GM12874 (cell line): ENCODE data around the gene OTULIN.

Experiments used
- TF ChIP-seq, protein P1 (sequence below): IDR thresholded peaks from 2 replicates; pipeline ENCODE4 v1.5.1; 2011; ENCODE audit warnings: low read depth, mild to moderate bottlenecking, control low read depth, low read length, moderate library complexity; ENCODE audit not compliant: insufficient read depth

Gene OTULIN

DNA sequence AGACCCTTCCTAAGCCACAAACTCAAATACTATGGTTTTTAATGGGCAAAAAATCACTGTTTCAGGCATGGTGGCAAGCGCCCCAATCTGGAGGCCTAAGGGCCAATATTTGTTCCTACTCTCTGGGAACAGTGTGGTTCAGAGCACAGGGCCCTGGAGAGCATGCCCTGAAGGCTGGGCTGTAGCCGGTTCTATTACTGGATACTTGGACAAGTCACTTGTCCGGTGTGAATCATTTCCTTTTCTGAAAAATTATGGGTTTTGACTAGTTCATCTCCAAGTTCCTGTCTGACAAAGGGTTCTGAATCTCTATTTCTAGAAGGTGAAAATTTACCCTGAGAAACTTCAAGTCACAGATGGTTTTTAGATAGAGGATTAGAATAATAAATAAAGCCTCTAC, 75.0 kb downstream of the OTULIN start:
- TF ChIP-seq, protein P1, sequence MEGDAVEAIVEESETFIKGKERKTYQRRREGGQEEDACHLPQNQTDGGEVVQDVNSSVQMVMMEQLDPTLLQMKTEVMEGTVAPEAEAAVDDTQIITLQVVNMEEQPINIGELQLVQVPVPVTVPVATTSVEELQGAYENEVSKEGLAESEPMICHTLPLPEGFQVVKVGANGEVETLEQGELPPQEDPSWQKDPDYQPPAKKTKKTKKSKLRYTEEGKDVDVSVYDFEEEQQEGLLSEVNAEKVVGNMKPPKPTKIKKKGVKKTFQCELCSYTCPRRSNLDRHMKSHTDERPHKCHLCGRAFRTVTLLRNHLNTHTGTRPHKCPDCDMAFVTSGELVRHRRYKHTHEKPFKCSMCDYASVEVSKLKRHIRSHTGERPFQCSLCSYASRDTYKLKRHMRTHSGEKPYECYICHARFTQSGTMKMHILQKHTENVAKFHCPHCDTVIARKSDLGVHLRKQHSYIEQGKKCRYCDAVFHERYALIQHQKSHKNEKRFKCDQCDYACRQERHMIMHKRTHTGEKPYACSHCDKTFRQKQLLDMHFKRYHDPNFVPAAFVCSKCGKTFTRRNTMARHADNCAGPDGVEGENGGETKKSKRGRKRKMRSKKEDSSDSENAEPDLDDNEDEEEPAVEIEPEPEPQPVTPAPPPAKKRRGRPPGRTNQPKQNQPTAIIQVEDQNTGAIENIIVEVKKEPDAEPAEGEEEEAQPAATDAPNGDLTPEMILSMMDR: no peak

DNA sequence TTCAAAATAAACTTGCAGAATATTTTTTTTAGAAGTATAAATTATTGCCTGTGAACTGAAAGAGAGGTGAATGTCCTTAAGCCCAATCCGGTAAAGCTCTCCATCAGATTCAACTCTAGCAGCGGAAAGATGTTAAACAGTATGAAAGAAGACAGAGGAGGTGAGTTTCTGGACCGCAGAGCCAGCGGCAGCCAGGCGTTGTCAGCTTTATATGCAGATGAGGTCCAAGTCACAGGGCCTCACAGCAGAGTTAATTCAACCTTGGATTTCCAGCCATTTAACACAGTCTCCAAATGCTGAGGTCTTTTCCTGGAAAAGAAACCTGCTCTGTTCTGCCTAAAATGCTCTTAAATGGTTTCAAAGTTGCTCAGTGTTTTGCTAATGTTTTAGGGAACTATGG, 75.5 kb downstream of the OTULIN start:
- TF ChIP-seq, protein P1: no peak

DNA sequence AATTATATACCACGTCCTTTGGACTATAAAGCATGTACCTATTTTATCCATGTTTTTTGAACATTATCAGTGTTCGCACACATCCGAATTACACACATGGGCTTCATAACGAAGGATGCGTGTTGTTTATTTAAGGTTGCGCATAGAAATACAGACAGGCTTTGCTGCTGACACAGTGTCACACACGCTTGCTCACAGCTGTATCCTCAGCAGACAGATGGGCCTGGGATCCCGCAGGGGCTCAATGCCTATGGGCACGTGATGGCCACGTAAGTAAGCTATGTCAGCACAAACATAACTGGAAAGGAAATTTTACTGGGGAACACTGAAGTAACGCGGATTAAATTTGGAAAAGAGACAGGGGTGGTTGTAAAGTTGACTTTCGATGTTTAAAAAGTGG, 76.6 kb downstream of the OTULIN start:
- TF ChIP-seq, protein P1: no peak

DNA sequence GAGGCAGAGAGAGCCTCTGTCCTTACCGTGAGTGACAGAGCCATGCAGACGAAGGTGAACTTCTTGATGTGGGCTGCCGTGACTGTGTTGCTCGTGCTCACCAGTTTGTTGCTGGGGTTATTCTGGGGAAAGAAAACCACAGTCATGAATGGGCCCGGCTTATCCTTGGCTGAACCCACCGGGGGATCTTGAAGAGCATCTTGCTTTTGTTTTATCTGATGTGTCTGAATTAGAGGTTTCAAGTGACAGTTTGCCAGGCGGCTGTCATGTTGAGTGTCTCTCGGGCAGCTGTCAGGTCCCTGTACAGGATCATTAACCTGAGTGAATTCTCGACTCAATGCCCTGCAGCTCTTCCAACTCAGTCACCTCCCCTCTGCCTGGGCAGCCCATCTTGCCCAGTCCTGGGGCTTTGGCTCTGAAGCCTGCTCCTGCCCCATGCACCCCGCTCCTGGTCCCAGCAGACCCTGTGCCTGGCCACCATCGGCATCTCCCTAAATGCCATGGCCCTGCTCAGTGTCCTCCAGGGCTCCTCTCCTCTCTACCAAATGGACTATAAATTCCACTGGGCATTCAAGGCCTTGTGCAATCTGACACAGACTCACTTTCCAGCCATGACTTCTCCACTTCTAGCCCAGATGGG, 77.4 kb downstream of the OTULIN start:
- TF ChIP-seq, protein P1: no peak

DNA sequence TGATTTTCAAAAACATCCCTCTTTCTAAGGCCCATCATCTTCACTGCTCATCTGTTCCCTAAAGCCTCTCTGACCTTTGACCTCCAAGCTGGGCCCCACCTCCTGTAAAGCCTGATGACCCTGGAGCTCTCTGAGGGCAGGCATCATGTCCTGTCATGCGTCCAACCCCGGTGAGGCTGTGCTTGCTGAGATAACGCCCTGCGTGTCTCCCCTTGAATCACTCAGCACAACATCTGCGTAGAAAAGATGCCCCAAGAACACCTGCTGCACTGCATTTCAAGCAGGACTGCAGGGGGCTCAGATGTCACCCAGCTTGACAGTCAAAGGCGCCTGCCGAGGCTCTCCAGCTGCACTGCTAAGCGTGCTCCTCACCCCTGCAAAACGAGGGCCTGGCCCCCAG, 78.0 kb downstream of the OTULIN start:
- TF ChIP-seq, protein P1: no peak

DNA sequence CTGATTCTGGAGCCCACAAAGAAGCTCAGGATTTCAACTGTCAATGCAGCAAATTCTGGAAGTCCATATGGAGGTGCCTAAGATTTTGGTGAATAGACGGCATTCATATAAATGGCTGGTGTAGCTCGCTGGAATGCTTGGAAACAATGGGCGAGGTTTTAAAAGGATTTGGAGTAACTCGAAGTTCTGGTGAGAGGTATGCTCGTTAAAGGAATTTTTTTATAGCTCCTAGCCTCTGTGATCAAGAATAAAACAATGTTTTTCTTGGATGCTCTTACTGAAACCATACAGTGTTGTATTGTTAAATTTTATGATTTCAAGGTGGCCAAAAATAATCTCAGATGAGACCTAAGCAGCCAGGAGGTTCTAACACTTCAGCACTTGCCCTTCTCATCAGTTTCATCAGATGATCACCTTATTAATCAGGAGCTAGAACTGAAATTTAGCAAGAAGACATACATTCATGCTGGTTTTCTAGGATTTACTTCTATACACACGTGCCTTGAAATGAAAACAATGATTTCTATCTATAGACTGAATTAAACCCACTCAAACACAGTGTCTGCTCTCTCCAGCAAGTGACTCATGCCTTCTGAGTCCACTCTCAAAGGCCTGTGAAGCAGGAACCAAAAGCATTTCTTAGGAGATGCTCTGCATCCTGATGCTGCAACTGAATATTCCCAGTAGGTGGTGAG, 79.2 kb downstream of the OTULIN start:
- TF ChIP-seq, protein P1: no peak

DNA sequence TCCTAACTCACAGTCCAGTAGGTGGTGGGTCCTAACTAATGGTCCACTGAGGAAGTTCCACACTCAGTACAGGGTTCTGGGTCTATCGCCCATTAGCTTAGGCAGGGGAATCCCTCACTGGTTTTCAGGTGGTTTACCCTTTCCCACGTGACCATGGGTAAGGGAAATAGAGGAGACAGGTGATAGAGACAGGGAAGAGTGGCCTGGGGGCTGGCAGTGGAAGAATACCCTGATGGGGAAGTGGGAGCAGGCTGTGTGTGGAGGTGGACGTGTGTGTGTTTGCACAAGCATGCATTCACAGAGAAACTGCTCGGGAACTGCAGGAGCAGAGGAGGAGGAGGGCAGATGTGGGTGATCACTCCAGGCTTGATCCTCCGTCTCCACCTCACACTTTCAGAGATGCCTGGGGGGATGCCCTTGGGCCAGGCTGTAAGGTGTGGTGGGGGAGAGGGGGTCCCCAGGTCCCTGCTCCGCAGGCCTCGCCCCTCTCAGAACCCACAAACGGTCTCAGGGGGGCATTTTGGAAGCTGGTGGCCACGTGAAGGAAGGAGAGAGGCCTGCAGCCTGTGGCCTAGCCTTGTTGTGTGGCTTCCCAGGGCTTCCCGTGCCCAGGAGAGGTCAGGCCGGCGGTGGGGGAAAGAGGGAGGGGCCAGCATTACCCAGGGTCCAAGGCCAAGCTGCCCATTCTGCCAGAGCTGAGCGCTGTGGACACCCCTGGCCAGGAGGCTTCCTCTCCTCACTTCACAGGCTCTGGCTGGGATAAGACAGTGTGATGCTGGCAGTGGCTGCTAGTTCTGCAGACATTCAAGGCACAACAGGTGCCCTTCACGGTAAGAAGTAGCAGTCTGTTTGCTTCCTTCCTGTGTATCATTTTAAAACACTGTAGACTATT, 80.0 kb downstream of the OTULIN start:
- TF ChIP-seq, protein P1: no peak
